ENCODE results near the gene BOK.
A peak's percentile ranks its signal among the peaks of the same experiment; 100 is the strongest.

BOK gene

DNA sequence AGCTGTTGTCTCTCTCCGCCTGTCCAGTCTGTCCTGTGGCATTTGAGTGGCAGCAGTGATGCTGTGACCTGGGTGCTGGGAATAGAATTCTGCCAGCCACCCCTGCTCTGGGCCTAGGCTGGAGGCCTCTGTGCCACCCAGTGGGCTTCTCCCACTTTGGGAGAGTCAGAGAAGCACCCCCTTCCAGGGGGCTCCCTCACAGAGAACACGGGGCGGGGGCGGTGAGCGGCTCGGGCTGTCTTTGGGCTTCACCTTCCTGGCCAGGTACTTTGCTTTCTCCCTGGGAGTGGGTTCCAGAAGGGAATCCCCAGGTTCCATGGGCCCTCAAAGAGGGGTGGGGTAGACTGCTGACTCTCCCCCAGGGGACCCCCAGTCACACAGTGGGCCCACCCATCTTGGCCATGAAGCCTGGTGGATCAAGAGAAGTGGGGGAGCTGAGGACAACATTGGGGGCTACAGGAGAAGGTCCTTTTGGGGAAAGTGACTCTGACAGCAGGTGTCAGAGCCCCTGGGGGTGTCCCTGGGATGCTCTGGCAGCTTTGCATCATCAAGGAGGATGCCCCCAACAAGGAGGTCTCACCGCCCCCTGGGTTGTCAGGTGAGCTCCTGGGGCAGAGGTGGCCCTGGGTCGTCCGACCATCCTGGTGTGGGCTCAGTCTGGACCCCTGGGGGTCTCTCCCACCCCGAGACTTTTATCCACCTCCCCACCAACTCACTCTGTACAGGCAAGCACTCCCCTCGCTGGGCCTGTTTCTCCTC lies 18.8 kb upstream of the BOK start:
- no peak for DNase-seq

DNA sequence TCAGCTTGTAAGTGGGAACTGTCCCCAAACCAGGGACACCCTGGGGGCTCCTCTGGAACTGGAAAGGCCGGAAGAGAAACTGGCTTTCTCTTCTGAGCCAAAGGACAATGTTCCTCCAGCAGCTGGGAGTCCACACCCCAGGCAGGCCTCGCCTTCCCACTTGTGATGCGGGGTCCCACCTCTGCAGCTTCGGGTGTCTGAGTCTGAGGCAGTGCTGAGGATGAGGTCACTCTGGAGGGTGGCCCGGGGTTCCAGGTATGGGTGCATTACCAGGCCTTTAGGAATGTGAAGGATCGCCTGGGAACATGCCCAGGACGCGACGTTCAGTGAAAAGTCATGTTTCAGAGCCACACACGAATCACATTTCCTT lies 18.2 kb upstream of the BOK start:
- no peak for DNase-seq

DNA sequence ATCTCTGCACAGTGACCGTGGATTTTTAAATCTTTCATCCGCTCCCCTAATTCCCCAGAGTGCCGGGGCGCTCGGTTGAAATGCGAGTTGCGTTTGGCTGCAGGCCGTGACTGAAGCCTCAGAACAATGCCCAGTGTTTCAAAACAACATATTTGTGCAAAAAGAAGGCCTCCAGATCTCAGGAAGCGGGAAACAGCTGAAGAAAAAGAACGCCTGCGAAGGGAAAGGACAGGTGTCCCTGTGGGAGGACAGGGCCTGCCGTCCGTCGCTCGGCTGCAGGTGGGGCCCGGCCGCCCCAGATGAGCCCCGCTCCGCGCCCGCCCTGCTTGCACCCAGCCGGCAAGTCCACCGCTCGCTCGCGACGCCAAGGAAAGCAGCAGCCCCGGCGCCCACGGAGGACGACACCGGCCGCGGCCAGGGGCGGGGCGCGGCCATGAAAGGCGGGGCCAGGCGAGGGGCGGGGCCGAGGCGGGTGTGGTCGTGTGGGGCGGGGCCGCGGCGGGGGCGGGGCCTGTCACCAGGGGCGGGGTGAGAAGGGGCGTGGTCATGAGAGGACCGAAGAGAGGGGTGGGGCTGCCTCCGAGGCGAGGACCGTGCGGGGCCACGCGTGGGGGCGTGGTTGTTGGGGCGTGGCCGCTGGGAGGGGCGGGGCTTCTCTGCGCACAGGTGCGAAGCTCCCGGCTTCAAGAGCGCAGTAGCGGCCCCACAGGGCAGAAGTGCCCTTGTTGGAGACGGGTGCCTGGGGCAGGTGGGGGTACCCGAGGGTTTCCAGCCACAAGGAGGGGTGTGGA lies 17.6 kb upstream of the BOK start:
- DNase-seq: no peak

DNA sequence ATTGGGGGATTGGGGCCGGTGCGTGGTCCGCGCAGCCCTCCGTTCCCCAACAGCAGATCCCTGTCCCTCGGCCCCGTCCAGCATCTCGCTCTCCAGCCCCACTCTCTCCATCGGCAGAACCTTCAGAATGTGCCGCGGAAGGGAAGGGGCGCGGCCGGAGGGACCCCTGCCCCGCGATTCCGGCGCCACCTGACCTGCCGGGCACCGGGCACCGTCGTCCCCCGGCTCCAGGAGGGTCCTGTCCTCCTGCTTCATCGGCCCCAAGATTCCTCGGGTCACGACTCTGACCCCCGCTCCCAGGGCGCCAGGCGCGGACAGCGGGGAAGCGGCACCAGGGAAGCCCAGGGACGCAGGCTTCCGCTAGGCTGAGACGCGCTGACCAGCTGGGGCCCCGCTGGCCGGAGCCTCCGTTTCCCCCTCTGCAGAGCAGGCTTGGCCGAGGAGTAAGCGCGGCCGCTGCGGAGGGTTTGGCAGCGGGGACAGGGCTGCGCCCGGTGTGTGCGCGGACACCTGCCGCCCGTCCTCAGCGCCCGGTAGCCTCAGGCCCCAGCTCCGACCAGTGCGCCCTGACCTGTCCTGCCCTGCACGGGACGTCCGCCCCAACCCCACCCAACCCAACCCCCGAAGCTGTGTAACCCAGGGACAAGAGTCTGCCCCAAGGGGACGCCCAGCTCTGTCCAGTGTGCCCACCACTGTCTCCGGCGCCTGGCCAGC lies 16.8 kb upstream of the BOK start:
- DNase-seq: no peak

DNA sequence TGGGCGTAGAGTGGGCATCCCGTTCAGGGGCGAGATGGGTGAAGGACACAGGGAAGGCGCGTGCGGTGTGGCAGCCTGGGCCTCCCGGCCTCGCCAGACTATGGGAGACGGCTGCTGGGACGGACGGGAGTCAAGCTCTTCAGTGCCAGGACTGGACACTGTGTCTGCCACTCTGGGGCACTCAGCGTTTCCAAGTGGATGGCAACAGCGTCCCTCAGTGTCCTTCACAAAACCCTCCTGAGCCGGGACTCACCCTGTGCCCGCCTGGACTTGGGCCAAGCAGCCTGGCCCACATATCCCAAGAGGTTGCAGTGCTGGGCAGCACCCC lies 16.3 kb upstream of the BOK start:
- DNase-seq: no peak

DNA sequence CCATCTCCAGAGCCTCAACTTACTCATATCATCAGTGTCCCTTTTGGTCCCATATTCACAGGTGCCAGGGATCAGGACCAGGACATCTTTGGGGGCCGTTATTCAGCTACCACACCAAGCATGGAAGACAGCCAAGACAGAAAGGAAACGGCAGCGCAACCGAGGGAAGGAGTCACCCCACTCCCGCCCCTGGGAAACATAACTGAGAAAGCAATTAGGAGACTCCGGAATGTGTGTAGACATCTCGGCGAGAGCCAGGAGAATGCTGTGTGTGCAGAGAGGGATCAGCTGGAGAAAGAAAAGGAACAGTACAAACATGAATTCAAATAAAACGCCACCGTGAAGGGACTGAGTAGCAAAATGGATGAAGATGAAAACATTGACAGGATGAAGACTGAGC lies 13.4 kb upstream of the BOK start:
- no peak for DNase-seq

DNA sequence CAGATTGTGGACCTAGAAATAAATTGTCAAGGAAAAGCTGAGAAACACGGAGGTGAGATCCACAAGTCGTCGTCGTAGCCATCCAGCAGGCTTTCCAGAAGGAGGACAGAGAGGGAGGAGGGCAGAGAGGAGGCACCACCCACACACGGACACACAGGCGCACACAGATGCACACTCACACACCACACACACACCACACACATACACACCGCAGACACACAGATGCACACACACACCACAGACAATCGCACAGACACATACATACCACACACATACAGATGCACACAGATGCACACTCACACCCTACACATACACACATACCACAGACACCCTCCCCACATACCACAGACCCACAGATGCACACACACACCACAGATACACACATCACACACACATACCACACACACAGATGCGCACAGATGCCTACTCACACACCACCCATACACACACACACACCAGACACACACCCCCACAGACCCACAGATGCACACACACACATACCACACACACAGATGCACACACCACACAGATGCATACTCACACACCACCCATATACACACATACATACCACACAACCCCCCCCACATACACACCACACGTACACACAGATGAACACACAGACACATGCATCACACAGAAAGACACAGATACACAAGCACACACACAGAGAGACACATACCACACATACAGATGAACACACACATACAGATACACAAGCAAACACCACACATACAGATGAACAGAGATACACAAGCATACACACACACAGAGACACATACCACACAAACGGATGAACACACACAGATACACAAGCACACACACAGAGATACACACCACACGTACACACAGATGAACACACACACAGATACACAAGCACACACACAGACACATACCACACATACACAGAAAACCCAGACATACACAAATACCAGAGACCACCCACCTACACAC lies 12.7 kb upstream of the BOK start:
- DNase-seq: no peak

DNA sequence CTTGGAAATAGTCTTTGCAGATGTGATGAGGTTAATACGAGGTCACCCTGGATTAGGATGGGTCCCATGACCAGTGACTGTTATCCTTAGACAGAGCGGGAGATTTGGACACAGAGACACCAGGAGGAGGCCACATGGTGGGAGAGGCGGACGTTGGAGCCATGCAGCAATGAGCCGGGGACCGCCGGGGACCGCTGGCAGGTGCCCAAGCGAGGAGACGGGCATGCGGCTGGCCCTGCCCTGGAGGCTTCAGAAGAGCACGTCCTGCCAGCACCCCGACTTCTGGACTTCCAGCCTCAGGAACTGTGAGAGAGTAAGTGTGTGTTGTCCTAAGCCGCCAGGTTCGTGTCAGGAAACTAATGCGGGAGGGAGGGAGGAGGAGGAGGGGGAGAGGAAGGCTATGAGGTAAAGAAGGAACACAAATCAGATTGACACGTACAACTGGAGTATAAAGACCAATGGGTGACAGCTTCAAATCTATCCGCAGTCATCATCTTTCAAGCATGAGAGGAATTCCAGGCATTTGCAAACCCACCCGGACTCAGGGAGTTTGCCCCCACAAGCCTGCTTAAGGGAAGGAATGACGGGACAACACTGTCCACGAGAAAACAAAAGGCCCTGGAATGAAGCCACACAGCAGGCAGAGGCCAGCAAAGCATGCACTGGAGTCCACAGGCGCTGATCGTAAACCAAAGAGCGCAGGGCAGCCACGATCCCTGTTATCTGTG lies 11.6 kb upstream of the BOK start:
- DNase-seq: no peak

DNA sequence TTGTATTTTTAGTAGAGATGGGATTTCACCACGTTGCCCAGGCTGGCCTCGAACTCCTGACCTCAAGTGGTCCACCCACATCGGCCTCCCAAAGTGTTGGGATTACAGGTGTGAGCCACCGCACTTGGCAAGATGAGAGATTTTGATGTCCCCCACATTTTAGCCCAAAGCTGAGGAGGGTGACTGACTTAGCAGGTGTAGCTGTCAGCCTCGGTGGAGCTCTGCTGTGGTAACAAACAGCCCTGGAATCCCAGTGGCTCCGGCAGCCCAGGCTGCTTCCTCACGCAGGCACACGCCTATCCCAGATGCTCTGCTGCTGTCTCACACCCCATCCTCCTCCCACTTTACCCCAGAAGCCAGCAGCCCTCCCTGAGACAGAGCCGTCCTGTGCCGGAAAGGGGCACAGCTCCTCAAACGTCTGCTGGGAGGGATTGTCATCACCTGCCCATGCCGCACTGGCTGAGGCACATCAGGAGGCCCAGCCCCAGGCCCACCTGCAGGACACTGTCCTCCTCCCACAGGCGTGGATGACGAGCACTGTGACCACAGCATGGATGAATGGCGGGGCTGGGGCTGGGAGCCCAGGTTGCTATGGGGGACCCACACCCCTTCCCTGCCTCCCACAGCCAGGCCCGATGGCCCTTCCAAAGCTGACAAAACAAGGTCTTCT lies 10.6 kb upstream of the BOK start:
- DNase-seq: no peak

DNA sequence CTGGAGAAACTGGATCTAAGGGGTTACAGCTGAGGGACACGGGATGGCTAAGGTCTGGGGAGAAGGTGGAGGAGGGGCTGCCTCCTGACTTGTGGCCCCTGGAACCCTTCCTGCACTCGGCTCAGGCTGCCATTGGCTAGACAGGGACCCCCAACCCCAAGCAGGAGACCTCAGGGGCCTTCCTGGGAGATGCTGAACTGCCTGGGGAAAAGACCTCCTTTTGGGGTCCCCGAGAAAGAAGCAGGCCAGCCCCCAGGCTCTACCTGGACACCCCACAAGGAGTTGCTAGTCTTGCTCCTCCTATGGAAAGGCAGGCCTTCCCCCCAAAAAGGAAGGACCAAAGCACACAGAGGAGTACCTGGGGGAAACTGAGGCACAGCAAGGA lies 10.1 kb upstream of the BOK start:
- no peak for DNase-seq

DNA sequence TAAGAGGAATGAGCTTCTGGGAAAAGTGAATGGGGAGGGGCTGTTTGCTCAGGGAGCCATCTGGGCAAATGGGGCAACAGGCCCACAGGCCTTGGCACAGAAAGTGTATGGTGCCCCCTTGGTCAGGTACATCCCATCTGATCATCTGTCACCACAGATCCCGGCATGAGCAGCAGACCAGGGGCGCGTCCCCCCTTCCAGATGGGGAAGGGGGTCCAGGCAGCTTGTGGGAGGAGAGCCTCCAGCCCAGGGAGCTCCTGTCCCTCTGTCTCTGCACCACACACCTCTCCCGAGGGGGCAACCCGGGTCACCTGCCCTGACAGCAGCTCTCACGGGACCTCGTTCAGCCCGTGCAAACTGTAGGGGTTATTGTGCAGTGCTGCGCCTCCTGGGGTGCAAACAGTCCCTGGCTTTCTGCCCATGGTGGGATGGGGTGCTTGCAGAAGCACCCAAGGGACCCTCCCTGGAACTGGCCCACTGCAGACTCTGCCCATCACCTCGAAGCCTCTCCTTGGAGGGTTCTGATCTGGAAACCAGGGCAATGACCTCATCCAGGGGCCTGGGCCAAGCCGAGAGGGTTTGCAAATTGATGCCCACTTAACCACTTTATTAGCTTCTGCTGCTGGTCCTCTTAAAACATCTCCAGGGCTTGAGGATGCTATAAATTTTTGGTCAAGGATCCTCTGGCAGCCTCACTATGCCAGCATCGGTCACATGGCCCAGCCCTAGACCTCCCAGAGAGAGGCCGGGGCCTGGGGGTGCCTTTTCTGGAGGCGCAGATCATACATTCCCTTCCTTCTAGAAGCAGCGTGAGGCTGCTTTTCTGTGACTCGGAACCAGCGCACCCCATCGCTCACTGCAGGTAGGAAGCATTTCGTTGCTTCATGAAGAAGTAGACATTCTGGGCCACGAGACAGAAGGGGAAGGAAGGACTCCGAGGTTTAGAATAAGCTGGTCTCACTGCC lies 7.6 kb upstream of the BOK start:
- DNase-seq: peak; percentile 42

DNA sequence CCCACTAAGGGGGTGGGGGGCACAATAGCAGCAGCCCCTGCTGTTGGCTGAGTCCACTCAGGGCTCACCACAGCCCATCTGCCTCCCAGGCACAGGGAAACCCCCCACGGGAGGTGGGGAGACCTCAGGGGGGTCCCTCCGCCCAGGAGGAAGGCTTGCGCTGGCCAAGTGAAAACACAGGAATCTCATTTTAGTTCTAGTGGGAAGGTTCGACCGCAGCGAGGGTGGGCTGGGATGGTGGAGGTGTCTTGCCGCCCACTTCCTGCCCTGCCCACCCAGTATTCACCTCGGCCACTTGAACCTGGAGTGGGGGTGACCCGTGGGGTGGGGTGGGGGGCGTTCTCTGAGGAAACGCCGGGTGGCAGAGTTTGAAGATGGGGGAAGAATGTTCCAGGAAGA lies 6.9 kb upstream of the BOK start:
- DNase-seq: no peak

DNA sequence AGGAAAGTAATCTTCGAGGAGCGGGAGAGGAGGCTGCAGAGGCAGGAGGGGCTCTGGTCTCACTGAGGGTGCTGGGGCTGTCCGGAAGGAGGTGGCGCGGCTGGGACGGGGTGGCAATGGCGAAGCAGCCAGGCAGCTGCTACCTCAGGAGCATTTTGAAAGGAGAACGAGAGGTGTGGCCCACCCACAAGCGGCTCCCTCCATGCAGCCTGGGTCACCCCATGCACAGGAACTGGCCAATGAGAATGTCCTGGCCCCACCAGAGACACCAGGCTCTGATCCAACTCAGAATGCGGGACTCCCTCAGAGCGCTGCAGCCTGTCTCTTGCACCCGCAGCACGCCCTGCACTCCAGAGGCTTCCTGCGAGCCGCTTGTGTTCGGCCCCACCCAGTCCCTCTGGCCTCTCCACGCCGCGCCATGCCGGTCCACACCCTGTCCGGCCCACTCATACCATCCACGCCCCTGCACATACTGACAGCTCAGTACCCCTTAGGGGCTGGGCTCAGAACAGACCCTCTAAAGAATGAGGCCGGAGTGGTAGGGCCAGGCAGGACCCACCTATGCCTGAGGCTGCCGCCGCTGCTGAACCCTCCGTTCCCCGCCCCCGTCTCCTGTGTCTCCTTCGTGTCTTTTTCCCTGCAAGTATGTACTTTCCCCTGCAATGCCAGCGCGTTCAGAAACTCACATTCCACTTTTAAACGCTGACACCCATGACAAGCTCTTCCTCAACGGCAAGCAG lies 6.4 kb upstream of the BOK start:
- DNase-seq: no peak

DNA sequence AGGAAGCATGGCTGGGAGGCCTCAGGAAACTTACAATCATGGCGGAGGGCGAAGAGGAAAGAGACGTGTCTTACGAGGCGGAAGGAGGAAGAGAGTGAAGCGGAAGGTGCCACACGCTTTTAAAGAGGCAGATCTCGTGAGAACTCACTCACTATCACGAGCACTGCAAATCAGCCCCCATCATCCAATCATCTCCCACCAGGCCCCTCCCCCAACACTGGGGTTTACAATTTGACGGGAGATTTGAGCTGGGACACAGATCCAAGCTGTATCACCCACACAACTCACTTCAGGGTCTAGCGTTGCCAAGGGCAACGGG lies 5.1 kb upstream of the BOK start:
- DNase-seq: no peak

DNA sequence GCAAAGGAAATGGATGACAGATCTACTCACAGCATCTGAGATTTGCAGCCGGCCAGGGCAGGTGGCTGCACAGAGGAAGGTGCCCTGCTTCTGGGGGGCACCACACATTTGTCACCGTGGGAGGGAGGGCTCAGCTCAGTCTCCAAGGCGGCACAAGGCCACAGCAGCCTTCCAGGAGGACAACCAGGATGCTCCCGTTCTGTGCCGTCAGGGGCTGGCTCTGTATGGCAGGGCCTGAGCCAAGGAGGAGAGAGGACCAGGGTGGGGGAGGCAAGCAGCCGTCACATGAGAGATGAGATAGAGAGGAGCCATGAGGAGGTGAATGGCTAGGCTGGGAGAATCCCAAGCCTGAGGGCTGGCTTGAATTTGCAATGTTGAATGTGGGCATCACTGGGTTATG lies 4.6 kb upstream of the BOK start:
- DNase-seq: no peak

DNA sequence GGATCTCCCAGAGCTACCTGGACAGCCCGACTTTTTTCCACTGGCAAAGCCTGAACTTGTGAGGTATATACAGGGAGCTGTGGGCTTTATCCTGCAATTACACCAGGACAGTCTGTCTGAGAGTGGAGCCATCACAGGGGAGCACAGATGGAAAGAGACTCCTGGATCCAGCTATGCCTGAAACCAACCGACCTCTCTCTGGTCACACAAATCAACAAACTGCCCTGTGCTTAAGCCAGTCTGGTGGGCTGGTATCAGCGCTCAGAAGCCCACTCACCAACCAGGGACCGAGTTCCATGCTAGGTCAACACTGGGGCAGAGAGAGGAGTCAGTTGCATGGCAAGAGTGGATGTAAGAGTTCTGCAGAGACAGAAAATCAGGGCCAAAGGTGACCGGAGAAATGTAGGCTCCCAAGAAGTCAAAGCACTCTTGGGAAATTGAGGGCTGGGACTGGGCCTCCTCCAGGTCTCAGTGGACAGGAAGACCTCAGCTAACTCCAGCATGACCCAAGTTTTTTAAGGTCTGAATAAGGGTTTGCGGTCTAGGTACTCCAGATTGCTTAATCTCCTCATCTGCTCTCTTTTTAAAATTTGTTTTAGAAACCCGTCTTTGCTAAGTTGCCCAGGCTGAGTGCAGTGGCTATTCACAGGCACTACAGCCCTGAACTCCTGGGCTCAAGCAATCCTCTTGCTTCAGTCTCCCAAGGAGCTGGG lies 3.8 kb upstream of the BOK start:
- DNase-seq: no peak

DNA sequence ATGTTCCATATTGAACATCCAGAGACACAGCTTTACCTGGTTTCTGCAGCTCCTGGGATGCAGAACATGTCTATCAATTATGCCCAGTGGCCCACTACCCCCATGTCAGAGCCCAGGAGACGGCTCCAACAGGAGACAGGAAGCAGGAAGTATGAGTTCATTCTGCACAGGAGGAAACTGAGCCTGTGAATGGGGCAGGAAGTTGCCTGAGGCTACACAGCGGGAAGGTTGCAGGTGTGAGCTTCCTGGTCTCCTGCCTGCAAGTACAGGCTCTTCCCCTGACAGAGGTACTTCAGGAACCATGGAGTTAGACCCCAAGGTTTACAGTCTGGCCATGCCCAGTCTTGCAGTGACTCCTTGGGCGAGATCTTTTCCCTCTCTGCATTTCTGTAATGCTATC lies 2.8 kb upstream of the BOK start:
- DNase-seq: no peak

DNA sequence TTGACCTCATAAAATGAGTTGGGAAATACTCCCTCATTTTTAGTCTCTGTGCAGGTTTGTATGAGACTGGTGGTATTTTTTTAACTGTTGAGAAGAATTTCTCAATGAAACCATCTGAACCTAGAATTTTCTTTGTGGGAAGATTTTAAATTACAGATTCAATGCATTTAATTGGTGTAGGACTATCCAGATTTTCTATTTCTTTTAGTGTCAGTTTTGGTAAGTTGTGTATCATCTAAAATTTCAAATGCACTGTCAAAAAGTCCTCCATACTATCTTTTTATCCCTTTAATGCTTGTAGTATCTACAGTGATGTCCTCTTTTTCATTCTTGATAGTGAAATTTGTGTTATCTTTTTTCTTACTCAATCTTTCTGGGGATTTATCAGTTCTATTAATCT lies 1.8 kb upstream of the BOK start:
- DNase-seq: no peak

Measured in NCI-H1694 treated with DMSO at 0.1 percent for 48 hours (cell line).